Kidney capillary endothelial cell (primary cell): ENCODE results near the gene CUX1.
"Not testable (repeated sequence)": the region's sequence is repeated elsewhere in the genome, so short reads cannot be mapped to it uniquely, and the experiment has no call there.

Experiments
- DNase-seq: peaks from one replicate; pipeline ENCODE4 v3.0.0-alpha.2; 2018; ENCODE audit warnings: low spot score

The CUX1 gene

DNA sequence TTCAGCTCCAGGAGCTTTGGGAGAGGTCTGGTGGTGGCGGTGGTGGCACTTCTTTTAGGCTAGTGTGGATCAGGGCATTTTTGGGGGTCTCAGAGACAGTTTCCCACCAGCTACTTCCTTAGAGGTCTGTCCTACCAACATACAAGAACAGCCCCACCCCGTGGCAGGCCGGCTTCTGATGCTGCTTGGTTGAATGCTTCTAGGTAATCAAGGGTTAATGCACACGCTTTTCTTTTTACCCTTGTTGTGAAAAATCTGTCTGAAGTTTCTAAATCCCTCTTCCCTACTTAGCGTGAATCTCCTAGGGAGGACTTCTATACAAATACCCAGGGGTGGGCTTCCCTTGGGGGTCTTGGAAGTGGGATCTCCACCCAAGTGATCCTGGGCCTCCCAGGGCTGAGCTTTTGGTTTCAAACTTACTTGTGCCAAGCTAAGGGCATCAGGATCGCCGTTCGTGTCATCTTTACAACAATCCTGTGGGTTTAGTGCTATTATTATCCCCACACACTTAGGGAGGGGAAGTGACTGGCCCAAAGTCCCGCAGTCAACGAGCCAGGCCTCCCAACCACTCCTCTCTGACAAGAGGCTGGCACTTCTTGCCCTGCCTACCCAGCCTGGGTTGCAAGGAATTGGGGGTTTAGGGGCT, 471.0 kb downstream of the CUX1 start:
- no peak for DNase-seq

DNA sequence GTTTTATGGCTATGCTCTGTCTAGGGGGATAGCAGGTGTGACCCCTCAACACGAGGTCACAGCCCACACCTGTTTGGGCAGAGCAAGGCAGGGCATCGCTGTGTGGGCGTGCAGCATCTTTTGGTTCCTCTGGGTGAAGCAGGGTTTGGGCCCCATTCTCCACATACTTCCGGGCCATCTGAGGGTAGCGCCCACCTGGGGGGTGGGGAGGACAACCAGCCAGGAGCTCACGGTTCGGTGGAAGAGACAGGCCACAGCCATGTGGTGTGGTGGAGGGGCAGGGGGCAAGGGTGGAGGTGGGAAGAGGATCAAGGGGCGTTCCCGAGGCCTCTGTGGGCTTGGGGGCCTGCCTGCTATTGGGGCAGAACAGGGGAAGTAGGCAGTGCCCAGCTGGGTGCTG, 471.6 kb downstream of the CUX1 start:
- no peak for DNase-seq

DNA sequence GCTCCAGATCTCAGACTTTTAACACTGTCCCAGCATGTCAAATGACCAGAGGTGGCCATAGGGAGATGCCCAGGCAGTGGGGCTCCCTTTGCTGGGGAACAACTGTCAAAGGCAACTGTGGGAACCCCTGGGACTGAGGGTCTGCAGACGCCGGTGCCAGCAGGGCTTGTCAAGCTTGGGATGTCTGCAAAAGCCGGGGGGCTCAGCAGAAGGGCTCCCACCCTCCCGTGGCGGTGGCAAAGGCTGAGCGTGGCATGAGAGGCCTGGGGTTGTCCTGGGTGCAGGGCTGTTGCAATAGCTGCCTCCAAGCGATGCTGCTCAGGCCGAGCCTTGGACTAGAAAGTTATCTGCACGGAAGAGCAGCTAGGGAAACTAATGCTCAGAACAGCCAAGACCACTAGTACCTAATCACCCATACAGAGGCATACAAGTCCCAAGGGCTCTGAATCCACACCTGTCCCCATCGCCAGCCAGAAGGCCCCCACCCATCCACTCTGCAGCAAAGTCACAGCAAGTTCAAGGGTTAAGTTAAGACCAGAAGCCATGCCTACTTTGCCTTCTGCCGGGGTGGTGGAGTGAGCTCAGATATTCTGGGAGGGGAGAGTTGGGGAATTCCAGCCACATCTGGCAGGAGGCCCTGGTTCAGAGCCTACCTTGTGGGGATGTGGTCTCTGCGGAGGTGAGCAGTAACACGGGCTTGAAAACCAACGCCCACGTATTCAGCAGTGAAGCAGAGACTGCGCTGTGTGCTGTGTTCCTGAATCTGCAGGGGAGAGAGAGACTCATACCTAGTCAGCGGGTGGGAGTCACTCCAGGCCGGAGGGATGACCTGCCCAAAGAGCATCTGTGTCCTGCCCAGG, 473.9 kb downstream of the CUX1 start:
- no peak for DNase-seq

DNA sequence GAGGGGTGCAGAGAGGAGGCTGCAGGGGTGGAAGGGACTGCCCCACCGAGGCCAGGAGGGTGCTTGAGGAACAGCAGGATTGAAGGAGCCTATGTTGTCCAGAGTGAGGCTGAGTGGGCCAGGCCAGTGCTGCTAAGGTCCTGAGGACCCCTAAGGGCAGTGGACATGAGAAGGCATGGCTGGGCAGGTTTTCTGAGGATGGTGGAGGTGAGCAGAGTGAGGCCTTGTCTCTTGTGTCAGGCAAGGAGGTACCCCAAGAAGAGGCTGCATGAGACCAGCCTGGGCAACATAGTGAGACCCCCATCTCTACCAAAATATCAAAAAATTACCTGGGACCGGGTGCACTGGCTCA, 474.5 kb downstream of the CUX1 start:
- DNase-seq: no peak

DNA sequence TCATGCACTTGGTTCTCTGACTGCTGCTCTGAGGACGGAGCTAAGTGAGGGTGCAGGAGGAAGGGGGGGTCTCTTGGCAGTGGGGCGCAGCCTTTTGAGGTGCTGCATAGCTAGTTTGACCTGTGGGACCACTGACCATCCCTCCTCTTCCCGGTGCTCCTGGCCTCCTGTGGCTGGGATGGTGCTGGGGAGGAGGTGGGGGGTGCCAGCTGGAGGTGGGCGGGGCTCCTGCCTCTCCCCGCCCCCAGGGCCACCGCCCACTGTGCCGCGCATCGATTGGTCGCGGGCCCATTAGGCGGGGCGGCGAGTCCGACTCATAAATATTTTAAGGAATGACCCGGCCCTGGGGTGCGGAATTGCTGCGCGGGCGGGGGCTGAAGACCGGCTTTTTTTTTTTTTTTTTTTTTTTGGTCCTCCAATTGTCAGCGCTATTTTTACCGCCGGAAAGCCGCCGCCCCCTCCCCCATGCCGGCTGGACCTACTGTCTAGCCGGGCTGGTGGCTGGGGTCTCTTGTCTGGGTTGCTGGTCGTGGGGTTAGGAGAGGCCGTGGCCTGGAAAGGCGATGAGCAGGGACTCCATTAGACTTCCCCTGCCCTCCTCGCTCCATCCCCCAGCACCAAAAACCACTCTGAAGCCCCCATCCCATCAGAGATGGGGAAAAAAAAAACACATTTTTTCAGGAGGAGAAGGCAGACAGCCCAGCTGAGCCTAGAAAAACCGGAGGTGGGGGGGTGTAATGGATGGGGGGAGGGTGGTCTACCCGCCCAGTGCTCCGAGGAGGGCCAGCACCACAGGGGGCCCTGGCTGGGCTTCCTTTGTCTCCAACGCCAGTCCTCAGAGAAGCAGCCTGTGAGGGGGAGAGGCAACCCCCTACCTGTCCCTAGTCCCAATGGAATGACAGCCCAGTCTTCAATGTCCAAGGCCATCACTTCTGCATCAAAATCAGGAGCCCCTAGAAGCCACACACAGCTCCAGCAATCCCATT, 475.7 kb downstream of the CUX1 start:
- no peak for DNase-seq

DNA sequence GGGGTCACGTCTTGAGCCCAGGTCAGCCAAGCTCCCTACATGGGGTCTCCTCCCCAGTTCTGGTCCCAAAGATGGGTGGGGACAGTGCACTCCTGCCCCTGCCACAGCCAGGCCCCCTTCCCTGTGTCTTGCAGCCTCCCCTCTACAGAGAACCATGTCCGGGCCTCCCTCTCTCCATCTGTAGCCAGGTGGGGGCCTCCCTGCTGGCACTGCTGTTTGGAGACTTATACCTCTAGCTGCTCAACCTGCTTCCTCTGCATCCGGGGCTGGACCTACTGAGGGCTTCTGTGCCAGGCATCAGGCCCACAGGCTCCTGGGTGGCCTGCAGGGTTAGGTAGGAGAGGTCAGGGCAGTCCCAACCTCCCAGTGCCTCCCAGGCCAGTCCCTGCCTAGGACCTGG, 477.2 kb downstream of the CUX1 start:
- no peak for DNase-seq

DNA sequence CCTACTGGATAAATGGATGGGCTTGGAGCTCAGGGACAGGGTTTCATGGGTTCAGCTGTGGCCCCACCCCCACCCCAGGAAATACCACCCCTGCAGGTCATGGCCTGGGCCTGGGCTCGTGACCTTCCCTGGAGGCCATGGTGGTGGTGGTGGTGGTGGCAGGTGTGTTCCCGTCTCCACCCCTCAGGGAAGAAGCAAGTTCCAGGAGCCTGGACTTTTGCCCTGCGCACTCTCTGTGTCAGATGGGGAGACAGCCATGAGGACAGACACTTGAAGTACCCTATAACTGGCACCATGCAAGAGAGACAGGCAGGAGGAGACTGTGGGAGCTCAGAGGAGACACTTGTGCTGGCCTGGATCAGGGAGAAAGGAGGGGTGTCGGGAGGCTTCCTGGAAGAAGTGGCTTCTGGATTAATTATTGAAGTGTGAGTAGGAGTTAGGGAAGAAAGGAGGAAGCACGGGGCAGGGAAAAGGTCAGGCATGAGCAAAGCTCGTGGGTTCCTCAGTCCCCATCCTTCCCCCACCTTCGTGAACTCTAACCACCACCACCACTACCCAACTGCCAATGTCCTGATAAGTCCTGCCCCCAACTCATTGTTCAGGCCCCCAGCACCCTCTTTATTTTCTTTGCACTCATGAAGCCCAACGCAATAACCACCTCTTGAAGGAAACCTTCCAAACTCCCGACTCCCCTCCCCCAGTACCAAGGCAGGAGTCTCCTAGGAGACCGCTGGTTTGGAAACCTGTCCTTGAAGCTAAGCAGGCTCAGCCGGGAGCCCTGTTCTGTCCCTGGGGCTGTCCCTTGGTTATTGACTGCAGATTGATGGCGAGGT, 478.1 kb downstream of the CUX1 start:
- no peak for DNase-seq

DNA sequence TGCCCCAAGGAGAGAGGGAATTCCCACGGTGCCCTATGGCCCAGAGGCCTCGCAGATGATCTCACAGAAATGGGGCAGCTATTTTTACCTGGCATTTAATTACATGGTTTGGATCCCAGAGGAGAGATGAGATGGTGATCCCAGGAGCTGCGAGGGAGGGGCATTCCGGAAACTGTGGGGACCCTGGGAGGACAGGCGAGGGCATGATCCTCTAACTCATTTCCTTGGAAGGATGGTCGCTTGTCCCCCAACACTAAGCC, 478.7 kb downstream of the CUX1 start:
- DNase-seq: no peak

DNA sequence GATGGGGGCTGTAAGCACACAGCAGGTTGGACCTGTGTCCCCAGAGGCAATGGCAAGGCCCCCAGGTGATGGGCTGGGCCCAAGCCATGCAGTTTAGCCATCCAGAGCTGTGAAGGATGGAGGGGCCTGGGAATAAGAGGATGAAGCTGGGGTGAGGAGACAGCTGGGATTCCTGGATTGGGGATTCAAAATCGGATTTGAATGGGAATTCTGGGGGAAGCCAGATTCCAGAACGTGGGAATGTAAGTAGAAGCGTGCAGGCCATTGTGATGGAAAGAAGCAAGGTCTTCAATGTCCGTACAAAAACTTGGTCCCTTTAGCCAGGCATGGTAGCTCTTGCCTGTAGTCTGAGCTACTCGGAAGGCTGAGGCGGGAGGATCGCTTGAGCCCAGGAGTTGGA, 479.1 kb downstream of the CUX1 start:
- DNase-seq: no peak

DNA sequence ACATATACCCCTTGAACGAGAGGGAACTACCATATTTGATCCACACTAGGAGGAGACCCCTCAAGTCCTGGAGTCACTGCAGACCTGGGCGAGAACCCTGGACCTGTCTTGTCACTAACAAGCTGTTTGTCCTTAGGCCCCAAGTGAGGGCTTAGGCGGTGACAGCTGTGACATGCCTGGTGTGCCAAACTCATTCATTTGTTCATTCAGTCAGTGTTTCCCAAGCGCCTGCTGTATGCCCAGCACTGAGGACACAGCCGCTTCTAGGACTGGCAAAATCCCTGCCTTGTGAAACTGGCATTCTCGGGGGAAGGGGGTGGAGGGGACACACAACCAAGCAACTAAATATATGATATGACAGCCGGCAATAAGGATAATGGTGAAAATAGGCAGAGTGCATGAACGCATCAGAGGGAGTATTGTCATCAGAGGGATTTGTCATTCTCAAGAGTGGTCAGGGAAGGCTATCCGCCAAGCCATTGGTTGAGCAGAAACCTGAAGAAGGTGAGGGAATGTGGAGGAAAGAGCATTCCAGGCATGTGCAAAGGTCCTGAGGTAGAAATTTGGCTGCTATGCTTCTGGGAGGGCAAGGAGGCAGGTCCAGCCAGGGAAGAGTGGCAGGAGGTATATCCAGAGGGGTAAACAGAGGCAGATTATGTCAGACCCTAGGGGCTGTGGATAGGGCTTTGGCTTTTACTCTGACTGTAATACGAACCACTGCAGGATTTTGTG, 480.2 kb downstream of the CUX1 start:
- no peak for DNase-seq

DNA sequence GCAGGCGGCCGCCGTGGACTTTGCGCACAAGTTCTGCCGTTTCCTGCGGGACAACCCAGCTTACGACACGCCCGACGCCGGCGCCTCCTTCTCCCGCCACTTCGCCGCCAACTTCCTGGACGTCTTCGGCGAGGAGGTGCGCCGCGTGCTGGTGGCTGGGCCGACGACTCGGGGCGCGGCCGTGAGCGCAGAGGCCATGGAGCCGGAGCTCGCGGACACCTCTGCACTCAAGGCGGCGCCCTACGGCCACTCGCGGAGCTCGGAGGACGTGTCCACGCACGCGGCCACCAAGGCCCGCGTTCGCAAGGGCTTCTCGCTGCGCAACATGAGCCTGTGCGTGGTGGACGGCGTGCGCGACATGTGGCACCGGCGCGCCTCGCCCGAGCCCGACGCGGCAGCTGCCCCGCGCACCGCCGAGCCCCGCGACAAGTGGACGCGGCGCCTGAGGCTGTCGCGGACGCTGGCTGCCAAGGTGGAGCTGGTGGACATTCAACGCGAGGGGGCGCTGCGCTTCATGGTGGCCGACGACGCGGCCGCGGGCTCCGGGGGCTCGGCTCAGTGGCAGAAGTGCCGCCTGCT, 483.3 kb downstream of the CUX1 start:
- no peak for DNase-seq

DNA sequence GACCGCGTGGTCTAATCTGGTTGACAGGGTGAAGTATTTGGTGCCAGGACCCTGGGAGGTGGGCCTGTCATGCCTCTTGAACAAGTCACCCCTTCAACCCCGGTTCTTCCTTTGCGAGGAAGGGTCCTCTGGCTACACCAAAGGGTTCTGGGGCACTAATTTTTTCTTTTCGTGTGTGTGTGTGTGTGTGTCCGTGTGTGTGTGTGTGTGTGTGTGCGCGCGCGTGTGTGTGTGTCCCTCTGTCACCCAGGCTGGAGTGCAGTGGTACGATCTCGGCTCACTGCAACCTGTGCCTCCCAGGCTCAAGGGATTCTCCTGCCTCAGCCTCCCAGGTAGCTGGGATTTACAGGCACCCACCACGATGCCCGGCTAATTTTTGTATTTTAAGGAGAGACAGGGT, 483.9 kb downstream of the CUX1 start:
- DNase-seq: not testable (repeated sequence)

DNA sequence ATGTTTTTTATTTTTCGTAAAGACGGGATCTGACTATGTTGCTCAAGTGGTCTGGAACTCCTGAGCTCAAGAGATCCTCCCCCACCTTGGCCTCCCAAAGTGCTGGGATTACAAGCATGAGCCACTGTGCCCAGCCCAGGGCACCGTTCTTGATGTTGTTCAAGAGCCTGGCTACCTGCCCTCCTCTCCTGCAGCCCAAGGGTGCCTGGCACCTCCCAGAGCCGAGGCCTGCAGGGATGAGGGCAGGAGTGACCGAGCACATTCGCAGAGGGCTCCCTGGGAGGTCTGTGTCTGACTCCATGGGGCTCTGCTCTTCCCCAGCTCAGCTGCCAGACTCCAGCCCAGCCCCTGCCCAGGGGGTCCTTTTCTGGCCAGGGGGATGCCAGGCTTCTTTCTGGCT, 484.6 kb downstream of the CUX1 start:
- DNase-seq: no peak

DNA sequence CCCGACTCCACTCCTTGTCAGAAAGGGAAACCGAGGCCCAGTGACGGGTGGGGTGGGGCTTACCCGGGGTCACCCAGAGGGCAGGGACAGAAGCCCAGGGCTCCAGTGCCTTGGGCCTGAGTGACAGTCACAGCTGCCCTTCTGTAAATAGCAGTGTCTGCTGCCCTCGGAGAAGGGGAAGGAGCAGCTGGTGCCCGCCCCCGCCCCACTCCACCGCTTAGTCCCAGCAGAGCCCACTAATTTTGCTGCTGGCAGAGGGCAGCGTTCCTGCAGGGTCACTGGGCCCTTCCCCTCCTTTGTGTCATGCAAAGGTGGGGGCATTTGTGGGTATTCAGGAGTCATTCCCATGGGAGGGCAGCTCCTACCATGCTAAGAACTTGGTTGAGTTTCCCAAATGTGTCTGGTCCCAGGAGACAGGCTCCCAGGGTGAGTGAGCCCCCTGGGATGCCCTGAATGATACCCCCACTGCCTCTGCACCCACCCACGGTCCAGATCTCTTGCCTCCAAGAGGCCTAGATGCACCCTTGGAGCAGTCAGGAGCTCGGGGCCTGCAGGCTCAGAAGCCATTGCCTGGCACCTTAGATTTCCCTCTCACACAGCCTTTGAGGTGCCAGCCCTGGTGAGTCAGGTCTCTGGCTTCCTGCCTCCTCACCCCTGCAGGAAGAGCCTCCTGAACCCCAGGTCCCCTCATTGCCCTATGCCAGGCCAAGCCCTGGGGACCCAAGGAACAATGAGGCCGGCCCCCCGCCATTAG, 486.4 kb downstream of the CUX1 start:
- DNase-seq: no peak

DNA sequence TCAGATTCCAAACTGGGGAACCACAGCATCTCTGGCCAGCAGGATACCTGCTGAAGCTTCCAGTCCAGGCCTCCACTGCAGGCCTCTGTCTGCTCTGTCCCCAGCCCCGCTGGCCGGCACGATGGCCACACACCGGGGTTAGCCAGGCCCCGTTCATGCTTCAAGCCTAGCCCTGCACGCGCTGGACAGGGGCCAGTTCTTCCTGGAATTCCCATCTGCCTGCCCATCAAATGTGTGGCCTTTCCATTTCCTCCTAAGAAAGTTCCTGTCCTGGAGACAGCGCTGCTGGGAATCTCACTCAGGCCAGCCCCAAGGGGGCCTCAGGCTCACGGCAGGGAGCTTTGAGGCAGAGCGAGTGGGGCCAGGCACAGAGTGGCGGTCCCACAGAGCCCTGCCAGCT, 487.2 kb downstream of the CUX1 start:
- DNase-seq: peak; percentile 53

DNA sequence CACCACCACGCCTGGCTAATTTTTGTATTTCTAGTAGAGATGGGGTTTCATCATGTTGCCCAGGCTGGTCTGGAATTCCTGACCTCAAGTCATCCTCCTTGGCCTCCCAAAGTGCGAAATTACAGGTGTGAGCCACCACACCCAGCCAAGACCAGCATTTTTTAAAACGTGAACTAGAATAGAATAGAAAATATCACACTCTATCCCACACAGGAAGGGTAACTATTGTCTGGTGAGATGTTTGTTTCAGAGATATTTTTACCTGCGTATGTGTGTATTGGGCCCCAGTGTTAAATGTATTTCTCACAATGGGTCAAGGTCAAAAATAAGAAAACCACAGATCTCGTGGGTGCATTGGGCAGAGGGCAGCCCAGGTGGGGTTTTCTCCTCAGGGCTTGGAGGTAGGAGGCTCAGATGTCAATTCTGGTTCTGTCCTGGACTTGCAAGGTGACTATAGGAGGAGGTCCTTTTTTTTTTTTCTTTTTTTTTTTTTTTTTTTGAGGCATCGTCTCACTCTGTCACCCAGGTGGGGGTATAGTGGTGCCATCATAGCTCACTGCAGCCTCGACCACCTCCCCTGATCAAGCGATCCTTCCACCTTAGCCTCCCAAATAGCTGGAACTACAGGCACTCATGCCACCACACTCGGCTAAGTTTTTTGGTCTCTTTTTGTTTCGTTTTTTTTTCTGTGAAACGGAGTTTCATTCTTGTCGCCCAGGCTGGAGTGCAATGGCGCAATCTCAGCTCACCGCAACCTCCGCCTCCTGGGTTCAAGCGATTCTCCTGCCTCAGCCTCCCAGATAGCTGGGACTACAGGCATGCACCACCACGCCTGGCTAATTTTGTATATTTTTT, 488.2 kb downstream of the CUX1 start:
- no peak for DNase-seq

DNA sequence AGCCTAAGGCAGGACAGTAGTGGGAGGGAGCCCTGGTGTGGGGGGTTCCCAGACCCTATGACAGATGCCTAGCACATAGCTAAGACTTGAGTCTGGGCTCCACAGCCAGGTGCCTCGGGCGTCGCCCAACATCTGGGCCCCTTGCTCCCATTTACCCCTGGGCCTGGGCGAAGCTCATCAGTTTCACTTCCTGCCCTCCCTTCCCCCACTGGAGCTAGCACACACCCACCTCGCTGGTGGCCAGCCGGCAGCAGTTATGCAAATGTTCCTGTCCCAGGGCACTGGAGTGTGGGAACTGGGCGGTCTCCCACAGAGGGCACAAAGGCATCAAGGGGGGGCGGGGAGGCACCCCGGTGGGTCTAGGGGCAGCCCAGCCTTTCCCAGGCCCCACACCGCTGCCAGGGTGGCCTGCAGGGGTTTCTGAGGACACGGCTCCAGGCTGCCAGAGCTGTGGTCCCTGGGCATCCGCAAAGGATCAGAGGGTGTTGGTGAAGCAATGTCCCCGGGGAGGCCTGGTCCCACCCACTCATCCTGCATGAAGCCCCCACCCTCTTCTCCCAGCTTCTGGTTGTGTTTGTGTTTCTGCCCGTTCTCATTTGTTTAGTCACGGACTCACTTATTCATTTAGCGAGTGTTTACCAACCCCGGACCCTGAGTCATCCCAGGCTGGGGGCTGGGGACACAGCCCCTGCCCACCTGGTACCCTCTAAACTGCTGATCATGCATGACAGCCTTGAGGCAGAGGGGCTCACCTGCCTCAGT, 489.7 kb downstream of the CUX1 start:
- no peak for DNase-seq

DNA sequence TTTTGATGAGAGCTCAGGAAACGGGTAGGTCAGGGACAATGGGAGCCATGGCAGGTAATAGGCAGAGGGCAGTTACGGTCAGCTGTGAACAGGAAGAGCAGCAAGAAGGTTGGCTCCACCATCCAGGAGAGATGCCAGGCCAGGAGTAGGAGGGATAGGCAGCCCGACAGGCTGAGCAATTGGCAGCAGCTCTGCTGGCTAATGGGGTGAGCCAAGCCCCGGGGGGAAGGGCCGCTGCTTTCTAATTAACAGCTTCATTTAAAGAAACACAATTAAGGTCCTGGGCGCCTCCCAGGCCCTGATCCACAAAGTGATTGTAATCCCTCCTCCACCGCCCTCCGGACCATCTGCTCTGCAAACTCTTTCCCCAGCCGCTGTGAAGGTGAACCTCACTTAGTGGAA, 493.0 kb downstream of the CUX1 start:
- DNase-seq: no peak

DNA sequence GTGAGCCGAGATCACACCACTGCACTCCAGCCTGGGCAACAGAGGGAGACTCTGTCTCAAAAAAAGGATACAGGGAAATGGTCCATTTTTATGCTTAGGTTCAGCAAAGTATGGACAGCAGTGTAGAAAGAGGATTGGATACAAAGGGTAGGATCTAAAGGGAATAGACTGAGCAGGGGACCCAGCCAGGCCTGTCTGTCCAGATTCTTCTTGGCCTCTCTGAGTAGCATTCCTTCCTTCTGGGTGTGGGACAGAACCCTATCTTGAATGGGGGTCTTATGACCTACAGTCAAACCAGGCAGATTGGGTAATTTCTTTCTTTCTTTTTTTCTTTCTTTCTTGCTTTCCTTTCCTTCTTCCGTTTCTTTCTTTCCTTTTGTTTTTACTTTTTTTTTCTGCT, 494.9 kb downstream of the CUX1 start:
- DNase-seq: no peak
